CD4-positive, alpha-beta T cell treated with Interleukin-1 beta for 1 hour (primary cell): Measurements from ENCODE around the gene MAEA.
"Not testable (repeated sequence)": the region's sequence is repeated elsewhere in the genome, so short reads cannot be mapped to it uniquely, and the experiment has no call there.

ENCODE experiments used
- DNase-seq, 2 donors: peaks; one replicate each; pipeline ENCODE4 v3.0.0-alpha.2; 2020 to 2022

Gene MAEA

DNA sequence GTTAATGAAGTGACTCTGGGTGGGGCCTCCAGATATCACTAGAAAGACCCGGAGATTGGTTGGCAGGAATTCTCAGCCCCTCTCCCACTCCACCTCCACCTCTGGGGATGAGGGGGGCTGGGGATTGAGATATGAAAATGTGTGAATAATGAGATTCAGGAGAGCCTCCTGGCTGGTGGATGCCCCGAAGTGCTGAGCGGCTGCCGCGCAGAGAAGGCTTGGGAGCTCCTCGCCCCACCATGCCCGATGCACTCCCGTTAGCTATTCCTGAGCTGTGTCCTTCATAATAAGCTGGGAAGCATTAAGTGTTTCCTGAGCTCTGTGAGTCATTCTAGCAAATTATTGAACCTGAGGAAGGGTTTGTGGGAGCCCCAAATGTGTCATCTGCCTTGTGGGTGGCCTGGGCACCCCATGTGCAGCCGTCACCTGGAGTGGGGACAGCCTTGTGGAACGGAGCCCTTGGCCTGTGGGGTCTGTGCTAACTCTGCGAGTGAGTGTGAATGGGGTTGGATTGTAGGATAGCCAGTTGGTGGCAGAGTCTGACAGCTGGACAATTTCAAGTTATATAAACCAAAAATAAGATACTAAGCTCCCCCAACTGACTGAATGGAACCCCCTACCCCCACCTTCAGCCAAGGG is 4.4 kb upstream of the MAEA start:
- DNase-seq, result no peak

DNA sequence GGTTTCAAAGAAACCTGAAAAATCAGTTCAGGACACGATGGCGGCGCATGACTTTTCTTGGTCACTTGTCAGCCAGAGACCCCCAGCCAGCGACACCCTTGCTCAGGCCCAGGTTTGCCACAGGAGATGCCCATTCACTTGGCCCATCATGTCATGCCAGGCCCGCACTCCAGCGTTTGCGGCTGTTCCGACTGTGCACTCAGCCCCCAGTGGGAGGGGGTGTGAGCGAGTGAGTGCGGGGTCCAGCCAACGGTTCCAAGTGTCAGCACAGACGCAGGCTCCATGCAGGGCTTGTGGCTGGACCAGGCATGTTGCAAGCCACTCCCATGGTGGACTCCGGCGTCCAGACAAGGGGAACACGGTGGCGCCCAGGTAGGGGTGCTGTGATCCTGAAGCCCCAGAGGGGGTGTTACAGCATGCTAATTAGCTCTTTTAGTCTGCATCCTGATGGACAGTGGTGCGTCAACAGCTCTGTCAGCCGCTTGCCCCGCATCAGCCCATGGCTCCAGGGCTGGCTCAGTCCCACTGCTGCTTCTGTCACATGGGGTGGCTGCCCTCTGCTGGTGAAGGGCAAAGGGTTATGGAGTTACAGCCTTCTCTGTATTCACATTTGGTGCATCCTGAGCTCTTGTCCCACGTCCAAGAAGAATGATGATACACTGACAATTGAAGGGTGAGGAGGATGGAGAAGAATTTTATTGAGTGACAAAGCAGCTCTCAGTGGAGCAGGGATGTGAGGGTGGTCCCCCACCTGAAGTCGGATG is 3.7 kb upstream of the MAEA start:
- DNase-seq, result peak; percentile 40 to 48

DNA sequence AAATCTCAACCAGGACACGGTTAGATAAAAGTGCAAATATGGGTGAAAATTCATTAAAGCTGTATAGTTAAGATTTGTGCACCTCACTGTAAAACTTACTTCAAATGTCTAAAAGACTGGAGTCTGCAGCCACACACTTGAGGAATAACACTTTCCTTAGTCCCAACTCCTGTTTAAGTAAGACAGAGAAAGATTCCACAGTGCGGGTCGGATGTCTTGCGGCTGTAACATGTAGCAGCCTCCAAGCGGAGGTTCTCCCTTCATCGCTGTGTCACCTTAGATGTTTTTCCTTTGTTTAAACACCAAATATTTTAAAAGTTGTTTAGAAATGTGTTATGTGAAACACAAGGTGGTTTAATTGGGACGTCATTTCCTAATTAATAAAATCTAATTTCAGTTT is 905 bp upstream of the MAEA start:
- no peak for DNase-seq

DNA sequence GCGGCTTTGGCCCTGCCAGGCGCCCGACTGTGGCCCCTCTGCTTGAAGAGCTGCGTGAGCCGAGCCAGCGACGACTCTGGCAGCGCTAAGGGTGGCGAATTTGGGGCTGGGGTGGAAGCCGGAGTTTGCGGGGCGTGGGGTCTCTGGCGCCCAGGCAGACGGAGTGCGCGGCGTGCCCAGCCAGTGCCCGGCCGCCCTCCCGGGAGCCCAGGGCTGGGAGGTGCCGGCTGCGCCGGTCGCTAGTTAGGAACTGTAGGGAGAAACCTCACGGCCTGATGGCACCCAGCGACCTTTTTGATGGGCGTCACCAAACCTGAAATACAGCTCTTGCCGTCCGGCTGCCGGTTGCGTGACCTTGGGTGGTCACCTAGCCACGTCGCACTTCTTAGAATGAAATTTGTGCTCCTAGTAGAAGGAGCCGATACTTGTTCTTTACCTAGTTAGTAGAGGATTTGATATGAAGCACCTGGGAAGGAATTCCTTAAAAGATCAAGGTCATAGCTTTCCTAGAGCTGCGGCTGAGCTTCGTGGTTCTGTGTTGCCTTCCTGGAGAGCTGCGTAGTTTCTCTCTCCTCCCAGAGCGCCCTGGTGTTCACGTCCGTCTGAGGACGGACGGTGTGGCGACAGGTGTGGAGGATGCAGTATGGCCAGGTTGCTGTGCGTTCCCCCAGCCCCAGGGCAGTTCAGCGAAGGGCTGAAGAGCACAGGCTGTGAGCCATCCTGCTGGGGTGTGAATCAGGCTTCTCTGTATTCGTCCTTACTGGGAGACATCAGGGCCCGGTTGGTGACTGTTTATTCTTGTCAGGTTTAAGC is 680 bp downstream of the MAEA start:
- DNase-seq, result no peak

DNA sequence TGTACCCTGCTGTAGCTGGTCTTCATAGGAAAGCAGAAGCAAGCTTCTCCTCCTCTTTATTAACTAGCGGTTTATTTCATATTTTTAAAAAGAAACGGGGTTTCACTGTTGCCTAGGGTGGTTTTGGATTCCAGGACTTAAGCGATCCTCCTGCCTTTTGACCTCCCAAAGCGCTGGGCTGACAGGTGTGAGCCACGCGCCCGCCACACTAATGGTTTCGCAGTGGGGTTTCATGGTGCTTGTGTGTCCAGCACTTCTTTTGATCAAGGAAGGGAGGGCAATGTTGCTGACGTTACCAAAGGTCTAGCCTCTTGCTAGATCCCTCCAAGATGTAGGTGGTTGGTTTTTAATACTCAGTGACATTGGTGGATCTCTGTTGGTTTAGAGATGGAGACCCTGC is 1.4 kb downstream of the MAEA start:
- DNase-seq, result no peak

DNA sequence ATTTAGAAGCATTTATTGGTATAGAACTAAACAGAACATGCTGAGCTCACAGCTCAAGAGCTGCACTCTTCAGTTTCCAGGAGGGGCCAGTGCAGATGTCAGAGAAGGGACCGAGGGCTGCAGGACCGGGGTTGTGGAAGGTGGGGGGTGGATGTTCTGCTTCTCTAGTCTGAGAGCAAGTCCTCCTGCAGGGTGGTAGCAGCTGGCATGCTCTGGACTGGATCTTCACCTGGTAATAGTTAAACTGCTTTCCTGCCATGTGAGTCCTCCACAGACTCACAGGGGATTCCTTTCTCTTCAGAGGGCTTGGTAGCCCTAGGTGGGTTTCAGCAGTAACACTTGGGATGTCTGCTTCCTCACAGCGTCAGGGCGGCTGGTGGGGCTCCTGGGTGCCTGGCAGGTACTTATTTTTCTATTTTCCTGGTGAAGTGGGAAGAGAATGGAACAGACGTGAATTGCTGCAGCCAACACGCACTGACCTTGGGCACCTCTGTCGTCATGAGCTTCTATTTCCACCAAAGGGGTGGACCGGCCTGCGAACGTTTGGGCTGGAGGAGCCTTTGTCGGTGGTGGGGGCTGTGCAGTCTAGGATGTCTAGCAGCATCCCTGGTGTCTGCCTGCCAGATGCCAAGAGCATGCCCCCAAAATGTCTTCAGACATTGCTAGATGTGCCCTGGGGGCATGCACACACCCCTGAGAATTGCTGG is 2.5 kb downstream of the MAEA start:
- no peak for DNase-seq

DNA sequence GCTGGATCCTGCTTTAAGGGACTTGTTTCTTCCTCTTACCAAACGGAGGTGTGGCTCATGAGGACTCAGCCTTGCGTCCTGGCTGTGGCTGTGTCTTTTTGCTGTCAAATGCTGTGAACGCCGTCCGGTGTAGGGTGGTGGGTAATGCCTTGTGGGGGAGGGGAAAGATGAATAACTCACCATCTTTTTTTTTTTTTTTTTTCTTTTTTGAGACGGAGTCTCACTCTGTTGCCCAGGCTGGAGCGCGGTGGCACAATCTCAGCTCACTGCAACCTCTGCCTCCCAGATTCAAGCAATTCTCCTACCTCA is 3.0 kb downstream of the MAEA start:
- DNase-seq, result not testable (repeated sequence)

DNA sequence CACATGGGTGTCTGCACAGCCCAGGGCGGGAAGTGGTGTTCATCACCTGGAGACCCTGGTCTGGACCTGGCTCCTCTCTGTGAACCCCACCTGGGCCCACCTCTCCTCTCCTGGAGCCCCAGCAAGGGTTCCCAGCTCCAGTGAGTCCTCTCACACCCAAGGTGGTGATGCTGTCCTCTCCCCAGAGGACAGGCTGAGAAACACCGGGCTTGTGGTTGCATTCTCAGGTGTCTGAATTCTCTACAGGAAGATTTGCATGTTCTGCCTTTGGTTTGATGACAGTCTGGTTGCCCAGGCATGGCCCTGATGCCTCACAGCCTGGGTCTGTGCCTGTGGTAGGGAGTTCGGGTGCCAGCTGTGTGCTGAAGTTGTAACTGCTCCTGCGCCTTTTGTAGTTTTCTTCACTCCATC is 3.8 kb downstream of the MAEA start:
- DNase-seq, result no peak

DNA sequence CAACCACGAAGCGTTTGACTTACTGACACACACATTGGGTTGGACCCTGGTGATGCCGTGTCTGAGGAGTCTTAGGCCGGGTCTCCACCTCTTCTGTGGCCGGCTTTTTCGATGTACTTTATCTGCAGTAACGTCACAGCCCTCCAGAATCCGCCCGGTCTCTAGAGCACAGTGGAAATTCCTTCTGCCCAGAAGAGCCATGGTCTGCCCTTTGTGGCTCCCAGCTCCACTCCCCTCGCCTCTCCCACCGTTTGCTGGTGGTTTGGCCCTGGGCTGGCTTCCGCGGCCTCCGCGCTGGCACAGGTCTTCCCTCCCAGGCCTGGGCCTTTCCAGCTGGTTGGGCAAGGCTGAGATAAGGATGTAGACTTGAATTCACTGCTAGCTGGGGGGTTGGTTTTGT is 4.3 kb downstream of the MAEA start:
- no peak for DNase-seq

DNA sequence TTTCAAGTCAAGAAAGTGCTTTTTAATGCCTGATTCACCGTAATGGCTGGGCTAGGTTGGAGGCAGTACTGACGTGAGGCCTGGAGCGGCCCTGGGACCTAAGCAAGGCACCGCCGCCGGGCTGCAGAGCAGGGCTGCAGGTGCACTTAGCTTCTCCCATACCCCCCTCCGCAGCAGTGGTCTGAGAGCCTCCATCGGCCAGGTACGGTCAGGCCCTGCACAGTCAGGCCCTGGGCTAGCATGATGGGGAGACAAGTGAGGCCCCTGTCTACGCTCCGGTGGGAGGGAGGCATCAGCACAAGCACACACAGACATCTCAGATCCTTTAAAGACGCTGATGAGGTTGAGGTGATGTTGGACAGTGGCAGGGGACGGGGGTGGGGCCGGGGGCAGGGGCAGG is 4.7 kb downstream of the MAEA start:
- no peak for DNase-seq

DNA sequence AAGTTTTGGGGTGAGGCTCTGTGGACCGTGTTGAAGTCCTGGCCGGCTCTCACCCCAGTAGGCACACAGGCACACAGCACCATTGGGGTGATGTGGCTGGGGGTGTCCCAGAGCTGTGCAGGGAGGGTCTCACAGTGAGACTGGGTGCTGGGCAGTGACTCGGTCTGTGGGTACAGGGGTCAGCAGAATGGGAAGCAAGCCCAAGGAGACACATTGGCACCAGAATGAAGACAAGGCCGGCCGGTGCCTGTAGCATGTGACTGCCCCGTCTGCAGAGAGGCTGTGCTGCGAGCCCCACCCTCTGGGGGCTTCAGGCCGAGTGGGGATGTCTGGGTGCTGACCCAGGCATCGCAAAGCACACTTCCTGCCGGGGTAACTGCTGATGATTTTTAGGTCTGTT is 5.2 kb downstream of the MAEA start:
- no peak for DNase-seq

DNA sequence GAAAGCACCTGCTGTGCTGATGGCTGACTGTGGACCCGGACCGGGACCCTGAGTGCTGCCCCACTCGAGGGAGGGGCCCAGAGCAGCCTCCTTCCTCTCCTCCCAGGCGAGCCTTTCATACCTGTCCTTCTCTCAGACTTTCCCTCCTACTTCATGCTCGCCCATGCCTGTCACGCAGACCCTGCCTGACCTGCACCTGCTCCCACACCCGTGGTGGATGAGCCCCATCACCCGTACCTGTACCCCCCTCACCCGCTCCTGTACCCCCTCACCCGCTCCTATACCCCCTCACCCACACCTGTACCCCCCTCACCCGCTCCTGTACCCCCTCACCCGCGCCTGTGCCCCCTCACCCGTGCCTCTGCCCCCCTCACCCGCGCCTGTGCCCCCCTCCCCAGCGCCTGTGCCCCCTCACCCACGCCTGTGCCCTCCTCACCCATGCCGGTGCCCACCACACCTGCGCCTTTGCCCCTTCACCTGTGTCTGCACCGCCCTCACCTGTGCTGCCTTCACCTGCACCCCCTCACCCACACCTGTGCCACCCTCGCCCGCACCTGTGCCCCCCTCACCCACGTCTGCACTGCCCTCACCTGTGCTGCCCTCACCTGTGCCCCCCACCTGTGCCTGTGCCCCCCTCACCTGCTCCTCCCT is 5.8 kb downstream of the MAEA start:
- DNase-seq, result no peak

DNA sequence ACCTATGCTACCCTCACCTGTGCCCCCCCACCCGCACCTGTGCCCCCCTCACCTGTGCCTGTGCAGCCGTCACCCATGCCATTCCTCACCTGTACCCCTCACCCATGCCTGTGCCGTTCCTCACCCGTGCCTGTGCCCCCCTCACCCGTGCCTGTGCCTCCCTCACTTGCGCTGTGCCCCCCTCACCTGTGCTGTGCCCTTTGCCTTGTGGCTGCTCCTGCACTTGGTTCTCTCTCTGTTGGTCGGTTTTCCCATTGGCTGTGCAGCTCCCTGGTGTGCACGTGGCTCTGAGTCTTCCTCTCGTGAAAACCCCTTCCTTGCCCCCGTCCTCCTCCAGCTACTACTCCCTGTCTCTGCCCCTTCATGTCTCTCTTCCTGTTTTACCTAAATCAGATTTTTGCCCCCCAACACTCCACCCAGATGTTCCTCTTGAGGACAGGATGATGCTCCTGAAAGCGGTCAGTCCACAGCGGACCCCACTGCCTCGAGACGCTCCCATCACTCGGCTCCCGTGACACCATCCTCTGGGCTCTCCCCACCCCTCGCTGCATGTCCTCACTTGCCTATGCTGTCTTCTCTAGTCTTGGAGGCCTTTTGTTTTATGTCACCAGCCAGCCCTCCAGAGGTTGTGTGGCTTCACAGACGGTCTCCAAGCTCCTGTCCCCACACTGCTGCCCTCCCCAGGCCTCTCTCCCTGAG is 6.8 kb downstream of the MAEA start:
- no peak for DNase-seq

DNA sequence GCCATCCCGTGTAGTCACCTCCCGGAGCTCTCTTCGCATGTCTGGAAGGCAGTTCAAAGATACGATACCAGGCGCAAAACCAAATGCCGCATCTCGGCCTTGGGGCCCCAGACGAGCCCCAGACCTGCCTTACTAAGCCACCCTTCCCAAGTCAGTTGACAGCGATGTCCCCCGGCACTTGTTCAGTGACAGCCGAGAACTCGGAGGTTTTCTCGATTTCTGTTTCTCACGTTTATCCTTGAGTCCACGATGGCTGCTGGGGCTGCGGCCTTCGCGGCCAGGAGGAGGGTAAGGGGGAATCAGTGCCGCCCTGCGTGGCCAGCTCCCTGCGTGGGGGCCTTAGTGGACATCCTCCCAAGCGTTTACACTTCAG is 7.3 kb downstream of the MAEA start:
- DNase-seq, result no peak

DNA sequence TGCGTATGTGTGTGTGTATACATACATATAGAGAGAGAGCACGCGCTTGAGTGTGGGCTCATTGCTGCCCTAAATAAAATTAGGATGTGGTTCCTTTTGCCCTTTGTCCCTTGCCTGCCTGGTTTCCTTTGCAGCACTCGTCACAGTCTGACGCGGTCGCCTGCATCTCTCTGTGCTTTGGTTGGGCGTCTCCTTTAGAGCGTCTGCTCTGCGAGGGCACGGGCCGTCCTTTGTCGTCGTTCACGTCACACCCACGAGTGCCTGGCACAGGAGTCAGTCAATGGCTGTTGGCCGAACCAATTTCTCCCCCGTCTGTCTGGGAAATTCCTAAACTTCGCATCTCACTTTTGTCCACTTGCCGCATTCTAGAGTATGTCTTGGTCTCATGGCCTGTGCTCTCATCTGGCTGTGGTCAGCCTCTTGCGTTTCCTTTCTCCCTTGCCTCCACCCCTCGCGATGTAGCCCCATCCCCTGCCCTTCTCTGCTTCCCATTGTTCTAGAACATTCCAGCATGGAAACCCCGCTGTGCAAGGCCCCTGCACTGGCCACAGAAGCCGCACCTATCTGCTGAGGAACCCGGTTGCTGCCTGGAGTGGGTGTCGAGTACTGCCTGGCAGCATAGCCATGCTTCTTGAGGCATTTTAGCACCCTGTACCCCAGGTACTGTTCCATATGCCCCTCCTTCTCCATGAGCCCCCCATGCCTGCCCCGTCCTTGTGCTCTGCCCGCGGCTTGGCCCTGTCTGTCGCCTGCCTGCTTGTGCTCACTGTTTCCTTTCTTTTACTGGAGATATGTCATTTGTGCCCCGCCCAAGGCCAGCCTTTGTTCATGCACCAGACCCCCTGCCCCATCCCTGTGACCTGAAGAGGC is 8.0 kb downstream of the MAEA start:
- no peak for DNase-seq

DNA sequence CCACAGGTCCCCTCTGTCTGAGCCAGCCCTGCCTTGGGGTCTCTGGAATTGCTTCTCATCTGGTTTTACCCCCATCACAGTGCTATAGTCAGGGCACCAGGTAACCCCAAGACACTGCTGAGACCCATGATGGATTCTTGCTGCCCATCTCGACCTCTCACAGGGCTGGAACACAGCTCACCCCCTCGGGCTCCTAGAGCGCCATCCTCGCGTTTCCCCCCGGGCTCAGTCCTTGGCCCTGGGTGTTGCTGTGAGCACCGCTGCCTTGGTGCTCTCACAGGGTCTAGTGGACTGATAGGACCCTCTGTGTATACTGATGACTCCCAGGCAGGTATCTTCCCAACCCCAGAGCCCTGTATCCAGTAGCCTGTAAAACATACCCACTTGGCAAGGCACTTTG is 8.8 kb downstream of the MAEA start:
- no peak for DNase-seq

DNA sequence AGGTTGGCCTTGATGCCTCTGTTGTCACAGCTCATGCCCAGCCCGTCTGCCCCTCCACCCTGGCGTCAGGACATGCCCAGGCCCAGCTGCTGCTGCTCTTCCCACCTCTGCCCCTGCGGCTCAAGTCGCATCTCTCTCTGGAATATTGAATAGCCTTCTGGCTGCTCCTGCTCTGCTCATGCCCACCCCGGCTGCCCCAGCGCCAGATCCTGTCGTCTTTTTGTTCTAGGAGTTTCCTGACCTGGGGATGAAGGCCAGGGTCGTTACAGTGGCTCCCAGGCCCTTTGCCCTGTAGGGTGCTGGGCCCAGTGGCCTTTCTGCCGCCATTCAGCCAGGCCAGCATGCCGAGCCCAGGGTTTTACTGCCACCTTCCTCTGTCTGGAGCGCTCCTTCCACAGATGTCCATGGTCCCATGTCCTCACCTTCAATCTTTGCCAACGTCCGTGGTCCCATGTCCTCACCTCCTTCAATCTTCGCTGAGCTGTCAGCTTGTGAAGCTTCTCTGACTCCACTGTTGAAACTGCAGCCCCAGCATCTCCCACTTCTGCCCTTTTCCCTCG is 9.7 kb downstream of the MAEA start:
- DNase-seq, result no peak

DNA sequence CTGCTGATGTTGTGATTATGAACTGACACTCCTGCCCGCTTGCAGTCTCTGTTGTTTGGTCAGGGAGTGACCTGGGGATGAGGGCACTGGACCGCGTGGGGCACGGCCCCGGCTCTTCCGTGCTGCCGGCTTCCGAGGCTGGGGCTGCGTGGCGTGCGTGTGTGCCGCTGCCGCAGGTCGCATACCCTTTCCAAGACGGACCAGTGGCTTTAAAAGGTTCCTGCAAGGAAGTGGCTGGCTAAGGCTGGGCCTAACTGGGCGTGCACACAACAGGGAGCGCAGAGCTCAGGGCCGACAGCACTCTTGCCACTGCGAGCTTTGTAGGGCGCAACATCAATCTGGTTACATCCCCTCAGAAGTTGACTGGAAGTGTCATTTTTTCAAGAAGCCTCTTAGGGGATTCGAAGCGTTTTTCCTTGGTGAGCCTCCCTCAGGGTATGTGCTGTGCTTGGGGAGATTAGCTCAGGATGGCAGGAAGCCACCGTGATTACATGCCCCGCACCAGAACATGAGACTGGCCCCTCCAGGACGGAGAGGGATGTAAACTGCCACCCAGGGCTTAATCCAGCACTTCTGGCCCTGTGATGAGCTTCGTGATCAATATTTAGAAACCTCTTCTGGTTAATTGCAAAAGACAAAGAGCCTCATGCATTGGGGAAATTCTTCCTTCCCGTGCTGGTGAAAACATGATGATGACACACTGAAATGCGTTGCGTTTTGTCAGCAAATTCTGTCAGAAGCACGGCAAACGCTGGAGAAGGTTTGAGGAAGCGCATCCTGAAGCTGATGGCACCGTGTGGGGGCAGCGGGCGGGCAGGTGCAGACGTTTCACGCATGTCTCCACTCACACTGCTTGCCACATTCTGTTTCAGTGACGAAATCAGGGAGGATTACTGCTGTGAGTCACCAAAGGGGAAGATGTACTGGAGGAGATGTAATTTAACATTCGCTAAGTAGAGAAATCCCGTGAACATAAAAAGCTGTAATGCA is 11.1 kb downstream of the MAEA start:
- DNase-seq, result peak; percentile 21 to 86

DNA sequence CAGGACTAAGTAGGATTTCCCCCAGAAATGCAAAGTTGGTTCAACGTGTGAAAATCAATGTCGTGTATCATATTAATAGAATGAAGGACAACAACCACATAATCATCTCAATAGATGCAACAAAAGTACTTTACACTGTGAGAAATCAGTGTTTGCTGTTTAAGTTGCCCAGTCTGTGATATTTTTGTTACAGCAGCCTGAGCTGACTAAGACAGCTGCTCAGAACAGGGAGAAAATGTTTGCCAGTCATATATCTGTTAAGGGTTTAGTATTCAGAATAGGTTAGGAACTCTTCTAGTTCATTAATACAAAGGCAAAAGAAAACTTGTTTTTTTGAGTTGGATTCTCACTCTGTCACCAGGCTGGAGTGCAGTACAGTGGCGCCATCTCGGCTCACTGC is 12.5 kb downstream of the MAEA start:
- no peak for DNase-seq

DNA sequence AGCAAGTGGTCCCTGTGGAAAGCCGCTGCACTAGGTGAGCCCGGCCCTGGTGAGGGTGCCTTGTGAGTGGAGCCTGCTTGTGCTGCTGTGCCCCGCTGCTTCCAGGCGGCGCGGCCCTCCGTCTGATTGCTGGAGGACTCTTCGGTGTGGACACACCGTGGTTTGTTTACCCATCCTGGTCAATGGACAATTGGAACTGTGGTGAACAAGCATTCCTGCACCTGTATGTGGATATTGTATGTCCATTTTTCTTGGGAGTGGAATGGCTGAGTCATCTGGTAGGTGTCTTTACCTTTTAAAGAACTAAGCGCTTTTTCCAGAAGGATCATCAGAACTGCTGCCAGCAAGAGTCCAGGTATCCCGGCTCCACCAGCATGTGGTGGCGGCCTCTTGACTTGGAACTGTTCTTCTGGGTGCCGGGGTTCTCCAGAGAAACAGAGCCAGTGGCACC is 15.6 kb downstream of the MAEA start:
- DNase-seq, result no peak
